K562 (cell line): ENCODE results near the gene CRKL. TPM values are rescaled to one million over a fixed set of nuclear protein-coding genes. Genes with fewer than 3 reads are reported as not detected.
A peak's percentile ranks its signal among the peaks of the same experiment; 100 is the strongest.

ENCODE experiments used
- CREB1 ChIP-seq, 2 experiments: sonication (generic) in 1 of 2; formaldehyde crosslinking in 1 of 2; IDR thresholded peaks; 2 replicates each; pipeline versions ENCODE4 v1.6.1 to v1.8.0; 2012 to 2022; ENCODE audit warnings: inconsistent platforms in 1 of 2, mild to moderate bottlenecking in 1 of 2, missing genetic modification reagents in 1 of 2, moderate library complexity in 1 of 2
- KLF1 ChIP-seq: fragments of 450-650 bp; IDR thresholded peaks from 2 replicates; pipeline ENCODE4 v1.6.1; 2016; ENCODE audit warnings: missing genetic modification characterization, missing compliant biosample characterization
- MTF1 ChIP-seq: fragments of 250-450 bp; sonication (Bioruptor Pico); IDR thresholded peaks from 2 replicates; pipeline ENCODE4 v1.9.0; 2021; ENCODE audit warnings: moderate library complexity, mild to moderate bottlenecking, inconsistent platforms, borderline replicate concordance
- PML ChIP-seq: IDR thresholded peaks from 2 replicates; pipeline ENCODE4 v1.6.1; 2012; ENCODE audit warnings: low read length, inconsistent platforms
- RAD21 ChIP-seq, 2 experiments: fragments of 250-450 bp in 1 of 2; fragments of 450-650 bp in 1 of 2; sonication (Bioruptor Pico) in 1 of 2; formaldehyde crosslinking in 1 of 2; IDR thresholded peaks in 1 of 2; conservative IDR thresholded peaks in 1 of 2; 2 replicates each; pipeline versions ENCODE4 v1.4.0 to v1.8.0; 2020 to 2022; ENCODE audit warnings: mild to moderate bottlenecking in 2 of 2, moderate library complexity in 1 of 2
- SUPT5H ChIP-seq: fragments of 450-650 bp; IDR thresholded peaks from 2 replicates; pipeline ENCODE4 v1.6.1; 2016
- TCF15 ChIP-seq: fragments of 250-450 bp; sonication (Bioruptor Pico); IDR thresholded peaks from 2 replicates; pipeline ENCODE4 v1.8.0; 2022; ENCODE audit warnings: moderate library complexity, mild to moderate bottlenecking, inconsistent platforms
- YY1 ChIP-seq, 3 experiments: IDR thresholded peaks; 2 replicates each; pipeline ENCODE4 v1.6.1; 2011; ENCODE audit warnings: low read length in 2 of 3, mild to moderate bottlenecking in 2 of 3, moderate library complexity in 2 of 3, borderline replicate concordance in 1 of 3, control low read depth in 1 of 3, low read depth in 1 of 3; ENCODE audit not compliant: insufficient read depth in 3 of 3, insufficient replicate concordance in 2 of 3, control insufficient read depth in 1 of 3, insufficient read length in 1 of 3; ENCODE audit errors: extremely low read depth in 1 of 3
- ZC3H11A ChIP-seq: IDR thresholded peaks from 2 replicates; pipeline ENCODE4 v1.6.1; 2012; ENCODE audit warnings: low read depth, low read length, improper control_type of control experiment
- ZNF140 ChIP-seq: fragments of 250-450 bp; sonication (Bioruptor Pico); IDR thresholded peaks from 2 replicates; pipeline ENCODE4 v1.8.0; 2021; ENCODE audit warnings: moderate library complexity, mild to moderate bottlenecking, inconsistent platforms
- ZNF184 ChIP-seq: sonication (generic); formaldehyde crosslinking; IDR thresholded peaks from 2 replicates; pipeline ENCODE4 v1.5.0; 2020; ENCODE audit warnings: missing genetic modification reagents
- ZNF395 ChIP-seq: fragments of 200-800 bp; sonication (Bioruptor generic); IDR thresholded peaks from 2 replicates; pipeline ENCODE4 v1.6.1; 2017; ENCODE audit warnings: missing genetic modification characterization, missing compliant biosample characterization
- ZNF449 ChIP-seq: fragments of 250-450 bp; sonication (Bioruptor Pico); IDR thresholded peaks from 2 replicates; pipeline ENCODE4 v1.8.0; 2022; ENCODE audit warnings: moderate library complexity, mild to moderate bottlenecking, inconsistent platforms
- polyA plus RNA-seq, 8 experiments: library from polyadenylated mRNA; depleted of rRNA in 4 of 8; stranded (reverse) in 5 of 8; unstranded in 3 of 8; fragments of >200 nt; fragmentation: Nextera tagmentation in 2 of 8; fragmentation: Illumina TruSeq in 1 of 8; extraction: Ambion mirVana in 2 of 8; extraction: Trizol in 1 of 8; gene quantifications; 2 replicates each; pipeline versions ENCODE4 v1.2.1 to v1.2.3, GENCODE V29; 2011 to 2014; ENCODE audit warnings: inconsistent platforms in 1 of 8, missing spikeins in 1 of 8
- total RNA-seq, 7 experiments: library from RNA; depleted of rRNA in 6 of 7; stranded (reverse); fragments of >200 nt in 6 of 7; fragmentation: Illumina TruSeq in 2 of 7; extraction: Trizol in 2 of 7; gene quantifications; 2 replicates each; pipeline versions ENCODE4 v1.2.1 to v1.2.3, GENCODE V29; 2011 to 2021; ENCODE audit warnings: low replicate concordance in 1 of 7
- TF ChIP-seq, protein P1 (sequence below): fragments of 250-450 bp; sonication (Bioruptor Pico); IDR thresholded peaks from 2 replicates; pipeline ENCODE4 v1.8.0; 2021; ENCODE audit warnings: moderate library complexity, mild to moderate bottlenecking, inconsistent platforms
- TF ChIP-seq, protein P2 (sequence below): sonication (generic); formaldehyde crosslinking; IDR thresholded peaks from 2 replicates; pipeline ENCODE4 v1.9.0; 2022; ENCODE audit warnings: mild to moderate bottlenecking, missing genetic modification reagents
- TF ChIP-seq, protein P3 (sequence below): IDR thresholded peaks from 2 replicates; pipeline ENCODE4 v1.6.1; 2016; ENCODE audit warnings: missing genetic modification characterization, missing compliant biosample characterization

The CRKL gene
- total and polyA plus RNA-seq, 9 of the 15 experiments (the other 6 are each of a cell fraction or from before 2014, with no cell fraction given) = 100 to 263 (median 124) TPM

DNA sequence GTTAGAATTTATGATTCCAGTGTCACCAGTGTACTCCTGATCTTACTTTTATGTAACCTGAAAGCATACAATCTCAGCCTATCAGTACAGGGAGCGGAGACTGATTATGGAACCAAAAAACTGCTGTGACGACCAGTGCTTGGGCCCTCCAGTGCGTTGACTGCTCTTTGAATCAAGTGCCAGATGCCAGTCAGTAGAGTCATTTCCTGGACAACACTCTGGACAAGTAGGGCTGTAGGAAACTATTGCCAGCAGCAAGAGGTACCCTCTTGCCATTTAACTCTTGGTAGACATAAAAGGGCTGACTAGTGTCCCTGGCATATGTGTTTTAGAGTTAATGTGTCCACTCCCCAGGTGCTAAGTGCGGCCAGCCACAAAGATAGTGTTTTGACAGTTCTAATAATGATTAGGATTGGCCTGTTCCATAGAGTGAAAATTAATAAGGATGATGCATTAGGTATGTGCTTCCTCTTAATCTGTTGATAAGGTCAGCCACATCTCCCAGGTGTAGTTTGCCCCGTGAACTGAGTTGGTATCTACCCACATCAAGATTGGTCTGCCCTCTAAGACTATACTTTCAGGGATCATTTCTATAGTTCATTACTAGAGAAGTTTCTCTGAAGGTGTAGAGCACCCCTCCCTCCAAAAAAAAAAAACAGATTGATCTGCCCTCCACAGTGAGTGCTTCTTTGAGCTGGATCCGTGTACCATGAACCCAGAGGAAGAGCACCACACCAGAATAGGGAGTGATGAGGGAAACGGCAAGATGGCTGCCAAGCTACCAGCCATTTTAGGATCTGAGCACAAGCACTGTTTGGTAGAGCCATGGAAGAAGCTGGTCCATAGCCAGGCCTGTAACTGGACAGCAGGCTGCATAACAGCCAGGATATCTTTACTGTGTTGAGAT lies 29.1 kb downstream of the CRKL start (continued):
- no peak for TF ChIP-seq ZNF395 (CRISPR knock-in tag)
- peak; percentile 84; the same call in 1 of the 2 replicates for TF ChIP-seq ZC3H11A
- TF ChIP-seq KLF1 (tag) = 0 out of 2 replicates have a peak, but pooled peaks have one; percentile 14
- no peak for TF ChIP-seq CREB1 (IDR thresholded peaks at IDR 0.05)
- TF ChIP-seq CREB1 (CRISPR knock-in tag; IDR thresholded peaks at IDR 0.05) = 0 out of 2 replicates have a peak, but pooled peaks have one; percentile 29
- 0 out of 2 replicates have a peak, but pooled peaks have one; percentile 33 for TF ChIP-seq ZNF449
- TF ChIP-seq, protein P1, sequence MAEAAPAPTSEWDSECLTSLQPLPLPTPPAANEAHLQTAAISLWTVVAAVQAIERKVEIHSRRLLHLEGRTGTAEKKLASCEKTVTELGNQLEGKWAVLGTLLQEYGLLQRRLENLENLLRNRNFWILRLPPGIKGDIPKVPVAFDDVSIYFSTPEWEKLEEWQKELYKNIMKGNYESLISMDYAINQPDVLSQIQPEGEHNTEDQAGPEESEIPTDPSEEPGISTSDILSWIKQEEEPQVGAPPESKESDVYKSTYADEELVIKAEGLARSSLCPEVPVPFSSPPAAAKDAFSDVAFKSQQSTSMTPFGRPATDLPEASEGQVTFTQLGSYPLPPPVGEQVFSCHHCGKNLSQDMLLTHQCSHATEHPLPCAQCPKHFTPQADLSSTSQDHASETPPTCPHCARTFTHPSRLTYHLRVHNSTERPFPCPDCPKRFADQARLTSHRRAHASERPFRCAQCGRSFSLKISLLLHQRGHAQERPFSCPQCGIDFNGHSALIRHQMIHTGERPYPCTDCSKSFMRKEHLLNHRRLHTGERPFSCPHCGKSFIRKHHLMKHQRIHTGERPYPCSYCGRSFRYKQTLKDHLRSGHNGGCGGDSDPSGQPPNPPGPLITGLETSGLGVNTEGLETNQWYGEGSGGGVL (CRISPR knock-in tag) = no peak; the same call in 1 of the 2 replicates
- TF ChIP-seq YY1 (IDR thresholded peaks at IDR 0.05; ENCODE audit: borderline replicate concordance in 1 of 3, control insufficient read depth in 1 of 3, extremely low read depth in 1 of 3, insufficient read depth in 3 of 3, insufficient read length in 1 of 3, insufficient replicate concordance in 2 of 3, low read depth in 1 of 3, low read length in 2 of 3) = peak in 1 of 3 experiments; percentile 71
- TF ChIP-seq, protein P2, sequence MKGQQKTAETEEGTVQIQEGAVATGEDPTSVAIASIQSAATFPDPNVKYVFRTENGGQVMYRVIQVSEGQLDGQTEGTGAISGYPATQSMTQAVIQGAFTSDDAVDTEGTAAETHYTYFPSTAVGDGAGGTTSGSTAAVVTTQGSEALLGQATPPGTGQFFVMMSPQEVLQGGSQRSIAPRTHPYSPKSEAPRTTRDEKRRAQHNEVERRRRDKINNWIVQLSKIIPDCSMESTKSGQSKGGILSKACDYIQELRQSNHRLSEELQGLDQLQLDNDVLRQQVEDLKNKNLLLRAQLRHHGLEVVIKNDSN (CRISPR knock-in tag) = no peak
- TF ChIP-seq PML = peak; percentile 36; the same call in 1 of the 2 replicates
- TF ChIP-seq SUPT5H = peak; percentile 14; the same call in 1 of the 2 replicates
- TF ChIP-seq, protein P3, sequence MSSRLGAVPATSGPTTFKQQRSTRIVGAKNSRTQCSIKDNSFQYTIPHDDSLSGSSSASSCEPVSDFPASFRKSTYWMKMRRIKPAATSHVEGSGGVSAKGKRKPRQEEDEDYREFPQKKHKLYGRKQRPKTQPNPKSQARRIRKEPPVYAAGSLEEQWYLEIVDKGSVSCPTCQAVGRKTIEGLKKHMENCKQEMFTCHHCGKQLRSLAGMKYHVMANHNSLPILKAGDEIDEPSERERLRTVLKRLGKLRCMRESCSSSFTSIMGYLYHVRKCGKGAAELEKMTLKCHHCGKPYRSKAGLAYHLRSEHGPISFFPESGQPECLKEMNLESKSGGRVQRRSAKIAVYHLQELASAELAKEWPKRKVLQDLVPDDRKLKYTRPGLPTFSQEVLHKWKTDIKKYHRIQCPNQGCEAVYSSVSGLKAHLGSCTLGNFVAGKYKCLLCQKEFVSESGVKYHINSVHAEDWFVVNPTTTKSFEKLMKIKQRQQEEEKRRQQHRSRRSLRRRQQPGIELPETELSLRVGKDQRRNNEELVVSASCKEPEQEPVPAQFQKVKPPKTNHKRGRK (tag) = no peak
- TF ChIP-seq ZNF184 = no peak
- 0 out of 2 replicates have a peak, but pooled peaks have one; percentile 67 for TF ChIP-seq ZNF140
- TF ChIP-seq TCF15 = peak; percentile 85; the same call in 1 of the 2 replicates
- TF ChIP-seq RAD21 (CRISPR knock-in tag; conservative IDR thresholded peaks at IDR 0.05 in 1 of 2, IDR thresholded peaks at IDR 0.05 in 1 of 2) = peak in 1 of 2 experiments; percentile 25; a peak in 2 of 4 replicates
- peak; percentile 85 for TF ChIP-seq MTF1 (CRISPR knock-in tag)
